ENCODE measurements around the gene AKR7A2.

Gene AKR7A2

GRCh38 chr1:19315378-19316198, 3.6 kb upstream of the AKR7A2 start:
- no peak for TF ChIP-seq POLR2AphosphoS5 (IDR thresholded peaks at IDR 0.05; ENCODE audit: low read depth, low read length)
- no peak for TF ChIP-seq TAF1 (IDR thresholded peaks at IDR 0.05; ENCODE audit: borderline replicate concordance, insufficient read depth, low read length)
- TF ChIP-seq REST (IDR thresholded peaks at IDR 0.05; ENCODE audit: insufficient read depth in 1 of 2, low read depth in 2 of 2, low read length in 2 of 2), result no peak
- TF ChIP-seq FOXP2 (optimal IDR thresholded peaks at IDR 0.05; ENCODE audit: borderline replicate concordance, extremely low read depth, extremely low read length, insufficient read depth), result no peak
- TF ChIP-seq SIN3A (IDR thresholded peaks at IDR 0.05; ENCODE audit: borderline replicate concordance, insufficient read depth, low read length), result no peak

GRCh38 chr1:19313961-19314882, 2.3 kb upstream of the AKR7A2 start:
- TF ChIP-seq POLR2AphosphoS5 (IDR thresholded peaks at IDR 0.05; ENCODE audit: low read depth, low read length) (no peak), TAF1 (IDR thresholded peaks at IDR 0.05; ENCODE audit: borderline replicate concordance, insufficient read depth, low read length) (no peak), SIN3A (IDR thresholded peaks at IDR 0.05; ENCODE audit: borderline replicate concordance, insufficient read depth, low read length) (no peak), FOXP2 (optimal IDR thresholded peaks at IDR 0.05; ENCODE audit: borderline replicate concordance, extremely low read depth, extremely low read length, insufficient read depth) (no peak), REST (IDR thresholded peaks at IDR 0.05; ENCODE audit: insufficient read depth in 1 of 2, low read depth in 2 of 2, low read length in 2 of 2) (no peak)

- TF ChIP-seq SIN3A (IDR thresholded peaks at IDR 0.05; ENCODE audit: borderline replicate concordance, insufficient read depth, low read length), result no peak
- no peak for TF ChIP-seq POLR2AphosphoS5 (IDR thresholded peaks at IDR 0.05; ENCODE audit: low read depth, low read length)
- no peak for TF ChIP-seq REST (IDR thresholded peaks at IDR 0.05; ENCODE audit: insufficient read depth in 1 of 2, low read depth in 2 of 2, low read length in 2 of 2)
- no peak for TF ChIP-seq FOXP2 (optimal IDR thresholded peaks at IDR 0.05; ENCODE audit: borderline replicate concordance, extremely low read depth, extremely low read length, insufficient read depth)
- no peak for TF ChIP-seq TAF1 (IDR thresholded peaks at IDR 0.05; ENCODE audit: borderline replicate concordance, insufficient read depth, low read length)
Observed at GRCh38 chr1:19313636-19313959, 1.7 kb upstream of the AKR7A2 start.

GRCh38 chr1:19312782-19313635, 1.1 kb upstream of the AKR7A2 start:
- TF ChIP-seq TAF1 (IDR thresholded peaks at IDR 0.05; ENCODE audit: borderline replicate concordance, insufficient read depth, low read length) (no peak), REST (IDR thresholded peaks at IDR 0.05; ENCODE audit: insufficient read depth in 1 of 2, low read depth in 2 of 2, low read length in 2 of 2) (no peak), FOXP2 (optimal IDR thresholded peaks at IDR 0.05; ENCODE audit: borderline replicate concordance, extremely low read depth, extremely low read length, insufficient read depth) (no peak), POLR2AphosphoS5 (IDR thresholded peaks at IDR 0.05; ENCODE audit: low read depth, low read length) (no peak), SIN3A (IDR thresholded peaks at IDR 0.05; ENCODE audit: borderline replicate concordance, insufficient read depth, low read length) (no peak)
